DOHH2 (cell line): ENCODE data around the gene SH3PXD2A.

Experiments
- EZH2phosphoT487 ChIP-seq: fragments of 200-600 bp; sonication (generic); IDR thresholded peaks from 2 replicates; pipeline ENCODE4 v1.6.1; 2017; ENCODE audit warnings: borderline replicate concordance, mild to moderate bottlenecking, antibody characterized with exemption, low read length, moderate library complexity, mixed read lengths
- TF ChIP-seq, protein P1 (sequence below): fragments of 200-600 bp; sonication (generic); IDR thresholded peaks from one replicate; pipeline ENCODE4 v1.5.1; 2014; ENCODE audit warnings: antibody characterized with exemption, mild to moderate bottlenecking, low read depth, low read length; ENCODE audit not compliant: poor library complexity, severe bottlenecking

DNA sequence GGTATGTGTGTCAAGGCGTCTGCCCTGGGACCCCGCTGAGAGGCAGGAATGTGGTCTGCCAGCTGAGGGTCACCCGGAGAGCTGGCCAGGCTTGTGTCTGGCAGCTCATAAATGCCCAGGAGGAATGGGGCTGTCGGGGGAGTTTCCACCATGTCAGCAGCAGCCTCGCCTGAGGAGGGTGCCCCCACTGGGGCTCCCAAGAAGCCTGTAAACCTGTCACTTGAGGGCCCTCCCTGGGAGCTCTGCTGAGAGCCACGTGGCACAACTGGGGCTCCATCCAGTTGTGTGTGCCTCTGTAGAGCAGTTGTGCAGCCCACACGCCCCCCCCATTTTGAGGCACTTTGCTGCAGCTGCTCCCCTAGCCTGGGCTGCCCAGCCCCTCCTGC is 291.3 kb downstream of the SH3PXD2A start:
- TF ChIP-seq, protein P1, sequence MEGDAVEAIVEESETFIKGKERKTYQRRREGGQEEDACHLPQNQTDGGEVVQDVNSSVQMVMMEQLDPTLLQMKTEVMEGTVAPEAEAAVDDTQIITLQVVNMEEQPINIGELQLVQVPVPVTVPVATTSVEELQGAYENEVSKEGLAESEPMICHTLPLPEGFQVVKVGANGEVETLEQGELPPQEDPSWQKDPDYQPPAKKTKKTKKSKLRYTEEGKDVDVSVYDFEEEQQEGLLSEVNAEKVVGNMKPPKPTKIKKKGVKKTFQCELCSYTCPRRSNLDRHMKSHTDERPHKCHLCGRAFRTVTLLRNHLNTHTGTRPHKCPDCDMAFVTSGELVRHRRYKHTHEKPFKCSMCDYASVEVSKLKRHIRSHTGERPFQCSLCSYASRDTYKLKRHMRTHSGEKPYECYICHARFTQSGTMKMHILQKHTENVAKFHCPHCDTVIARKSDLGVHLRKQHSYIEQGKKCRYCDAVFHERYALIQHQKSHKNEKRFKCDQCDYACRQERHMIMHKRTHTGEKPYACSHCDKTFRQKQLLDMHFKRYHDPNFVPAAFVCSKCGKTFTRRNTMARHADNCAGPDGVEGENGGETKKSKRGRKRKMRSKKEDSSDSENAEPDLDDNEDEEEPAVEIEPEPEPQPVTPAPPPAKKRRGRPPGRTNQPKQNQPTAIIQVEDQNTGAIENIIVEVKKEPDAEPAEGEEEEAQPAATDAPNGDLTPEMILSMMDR = no peak
- no peak for TF ChIP-seq EZH2phosphoT487
